ENCODE measurements around the gene SP100.
"Not testable (repeated sequence)": the region's sequence is repeated elsewhere in the genome, so short reads cannot be mapped to it uniquely, and the experiment has no call there.

Gene SP100

DNA sequence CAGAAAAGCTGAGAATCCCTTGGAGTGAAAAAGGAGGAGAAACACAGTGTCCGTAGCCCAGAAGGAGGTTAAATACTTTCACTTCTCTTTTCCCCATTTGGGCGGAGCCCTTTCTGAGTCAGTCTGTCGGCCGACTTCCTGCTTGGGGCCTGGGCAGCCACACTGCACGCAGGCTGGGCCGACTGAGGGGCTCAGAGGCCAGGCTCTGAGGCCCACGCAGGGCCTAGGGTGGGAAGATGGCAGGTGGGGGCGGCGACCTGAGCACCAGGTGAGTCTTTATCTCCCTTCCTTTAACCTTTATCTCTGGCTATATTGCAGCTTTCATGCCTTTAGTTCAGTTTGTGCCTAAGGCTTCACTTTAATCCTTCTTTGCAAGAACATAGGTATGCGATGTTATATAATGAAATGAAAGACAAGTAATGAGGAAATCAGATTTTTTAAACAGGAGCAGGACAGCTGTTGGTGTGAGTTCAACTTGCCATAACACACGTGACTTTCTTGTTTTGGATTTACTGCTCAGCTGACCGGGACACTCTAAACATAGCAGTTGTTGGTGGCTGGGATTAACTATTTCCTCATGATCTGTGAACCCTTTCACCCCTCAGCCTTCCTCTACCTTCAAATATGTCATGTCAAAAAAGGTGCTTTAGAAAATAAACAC lies at the start of gene SP100:
SP100 (plus strand) TSS at position 141 of the 661 bp plus-strand sequence; CDS start at position 237, 96 bp downstream.
- DNase-seq = no peak

DNA sequence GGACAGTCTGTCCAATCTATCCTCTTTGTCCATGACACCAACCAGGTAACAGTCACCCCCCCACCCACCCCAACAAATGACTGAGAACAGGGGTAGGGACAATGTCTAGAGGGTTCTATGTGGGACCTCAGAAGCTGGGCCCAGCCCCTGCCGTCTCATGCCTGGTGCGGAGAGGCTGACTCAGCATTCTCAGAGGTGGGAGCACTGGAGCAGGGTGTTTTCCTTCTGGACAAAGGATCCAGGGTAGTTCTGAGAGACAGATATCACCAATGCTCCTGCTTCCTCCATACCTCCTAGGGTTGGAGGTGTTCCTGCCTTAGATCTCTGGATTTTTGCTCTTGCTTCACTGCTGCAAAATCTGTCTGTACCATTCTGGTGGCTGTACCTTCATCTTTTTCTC lies 33.9 kb upstream of the SP100 start:
- no peak for DNase-seq

DNA sequence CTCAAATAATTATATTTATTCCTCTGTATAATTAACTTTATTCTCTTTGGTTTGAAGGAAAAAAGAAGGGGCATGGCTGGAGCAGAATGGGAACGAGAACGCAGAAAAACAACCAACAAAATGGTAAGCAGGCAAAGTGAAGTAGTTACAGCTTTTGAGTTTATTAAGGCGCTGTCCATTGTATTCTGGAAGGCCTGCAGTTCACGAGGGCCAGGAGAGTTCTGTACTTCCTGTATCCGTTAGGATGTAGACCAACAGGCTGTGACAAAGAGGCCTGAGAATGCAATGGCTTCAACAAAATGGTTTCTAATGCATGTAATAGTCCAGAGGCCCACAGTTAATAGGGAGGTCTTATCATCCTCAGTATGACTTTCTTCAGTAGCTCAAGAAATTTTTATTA lies 32.5 kb upstream of the SP100 start:
- no peak for DNase-seq

DNA sequence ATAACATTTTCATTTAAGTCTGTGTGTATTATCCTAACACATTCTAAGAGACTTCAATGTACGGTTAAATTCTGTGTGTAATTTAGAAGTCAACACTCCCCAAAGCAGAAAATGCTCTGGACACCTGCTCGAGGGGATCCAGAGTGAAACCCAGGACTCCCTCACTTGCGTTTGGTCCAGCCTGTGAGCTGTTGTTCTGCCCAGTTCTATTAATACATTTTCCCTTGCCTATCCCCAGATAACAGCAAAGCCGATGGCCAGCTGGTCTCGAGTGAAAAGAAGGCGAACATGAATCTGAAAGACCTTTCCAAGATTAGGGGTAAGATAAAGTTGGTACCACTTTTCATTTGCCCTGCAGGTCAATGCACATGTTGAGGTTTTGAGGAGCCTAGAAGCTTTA lies 31.0 kb upstream of the SP100 start:
- no peak for DNase-seq

DNA sequence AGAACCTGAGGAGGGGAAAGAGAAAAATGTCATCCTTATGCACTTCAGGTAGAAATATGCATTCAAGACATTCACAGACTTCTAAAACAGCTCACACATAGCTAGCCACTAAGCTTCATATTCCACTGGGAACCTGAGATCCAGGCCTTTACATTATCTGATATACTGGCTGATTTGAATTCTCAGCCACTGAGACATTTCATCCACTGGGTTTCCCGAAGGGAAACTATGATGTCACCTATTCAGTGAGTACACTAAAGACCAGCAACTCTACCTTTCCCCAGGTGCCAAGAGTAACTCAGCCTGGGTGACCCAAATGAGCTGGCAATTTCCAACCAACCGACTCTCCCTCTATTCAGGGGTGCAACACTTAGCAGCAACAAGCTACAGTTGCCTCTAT lies 21.7 kb upstream of the SP100 start:
- DNase-seq = no peak

DNA sequence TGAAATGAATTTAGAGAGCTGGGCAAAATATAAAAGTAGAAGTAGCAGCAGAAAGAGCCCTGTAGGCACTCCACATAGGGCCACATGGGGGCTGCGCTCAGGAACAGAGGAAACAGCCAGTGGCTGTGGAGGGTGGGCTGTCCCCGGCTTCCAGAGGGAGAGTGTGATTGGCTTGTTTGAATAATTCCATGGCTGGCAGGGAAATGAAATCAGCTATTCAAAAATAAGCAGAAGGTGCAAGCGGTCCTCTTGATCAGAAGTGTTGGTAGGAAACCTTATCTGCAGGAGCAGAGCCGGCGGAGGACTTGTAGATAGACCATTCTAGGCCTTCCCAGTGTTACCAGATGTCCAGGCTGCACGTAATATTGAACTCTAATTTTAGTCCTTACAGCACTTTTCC lies 17.3 kb upstream of the SP100 start:
- not testable (repeated sequence) for DNase-seq

DNA sequence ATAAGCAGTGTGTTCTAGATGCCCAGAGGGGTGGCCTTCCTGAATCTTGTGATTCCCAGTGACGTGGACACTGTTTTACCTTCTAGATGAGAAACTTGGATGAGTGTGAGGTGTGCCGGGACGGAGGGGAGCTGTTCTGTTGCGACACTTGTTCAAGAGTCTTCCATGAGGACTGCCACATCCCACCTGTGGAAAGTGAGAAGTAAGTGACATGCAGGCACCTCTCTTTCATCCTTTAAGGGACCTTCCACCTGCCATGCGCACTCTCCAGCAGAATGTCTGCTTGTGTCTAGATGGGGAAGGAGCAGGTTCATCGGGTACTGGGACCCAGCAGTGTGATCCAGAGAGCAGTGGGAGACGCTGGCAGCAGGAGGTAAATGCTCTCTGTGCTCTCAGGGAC lies 16.0 kb upstream of the SP100 start:
- no peak for DNase-seq

DNA sequence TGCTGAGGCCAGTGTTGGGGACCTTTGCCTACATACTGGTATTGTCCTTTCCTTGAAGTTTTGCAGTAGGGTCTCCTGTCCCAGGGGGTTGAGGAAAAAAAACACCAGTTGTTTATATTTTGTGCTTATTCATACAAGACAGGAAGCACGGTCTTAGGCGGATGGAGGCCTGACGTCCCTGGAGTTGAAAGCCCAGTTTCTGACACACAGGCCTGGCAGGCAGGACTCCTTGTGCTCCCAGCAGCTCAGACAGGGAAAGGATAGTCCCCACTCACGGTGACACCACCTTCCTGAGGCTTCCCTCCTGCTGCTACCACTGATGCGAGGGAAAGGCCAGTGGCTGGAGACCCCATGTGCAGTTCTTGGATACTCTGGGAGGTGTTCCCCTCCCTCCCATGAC lies 15.5 kb upstream of the SP100 start:
- DNase-seq = no peak

DNA sequence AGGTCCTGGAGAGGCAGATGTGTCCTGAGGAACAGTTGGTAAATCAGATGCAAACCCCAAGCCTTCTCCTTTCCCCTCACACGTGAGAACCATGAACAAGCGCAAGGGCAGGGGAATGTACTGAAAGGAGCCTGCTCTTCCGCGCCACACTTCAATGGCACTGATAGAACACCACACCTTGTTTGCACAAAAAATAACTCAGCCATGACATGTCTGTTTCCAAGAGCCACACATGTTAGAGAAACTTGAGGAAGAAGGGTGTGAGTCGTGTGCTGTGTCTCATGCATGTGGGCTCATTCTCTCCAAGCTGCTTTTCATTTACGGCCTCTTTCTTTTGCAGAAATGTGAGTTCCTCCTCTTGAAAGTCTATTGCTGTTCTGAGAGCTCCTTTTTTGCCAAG lies 15.0 kb upstream of the SP100 start:
- not testable (repeated sequence) for DNase-seq

DNA sequence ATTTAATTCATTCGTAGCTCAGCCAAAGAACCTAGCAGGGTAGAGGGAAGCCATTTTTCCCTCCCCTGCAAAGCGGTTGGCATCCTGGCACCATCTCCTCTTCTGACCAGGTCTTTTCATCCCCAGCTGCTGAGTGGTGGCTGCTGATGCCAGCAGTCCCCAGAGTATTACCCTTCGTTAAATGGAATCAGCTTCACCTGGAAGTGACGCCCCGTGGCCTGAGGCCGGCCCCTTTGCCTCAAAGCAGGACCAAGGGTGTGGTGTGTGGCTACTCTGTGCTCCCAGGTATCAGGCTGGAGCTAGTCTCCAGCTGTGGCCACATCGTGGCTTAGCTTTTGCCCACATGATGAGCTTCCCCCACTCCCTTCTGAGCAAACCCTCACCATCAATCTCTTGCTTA lies 12.3 kb upstream of the SP100 start:
- no peak for DNase-seq

DNA sequence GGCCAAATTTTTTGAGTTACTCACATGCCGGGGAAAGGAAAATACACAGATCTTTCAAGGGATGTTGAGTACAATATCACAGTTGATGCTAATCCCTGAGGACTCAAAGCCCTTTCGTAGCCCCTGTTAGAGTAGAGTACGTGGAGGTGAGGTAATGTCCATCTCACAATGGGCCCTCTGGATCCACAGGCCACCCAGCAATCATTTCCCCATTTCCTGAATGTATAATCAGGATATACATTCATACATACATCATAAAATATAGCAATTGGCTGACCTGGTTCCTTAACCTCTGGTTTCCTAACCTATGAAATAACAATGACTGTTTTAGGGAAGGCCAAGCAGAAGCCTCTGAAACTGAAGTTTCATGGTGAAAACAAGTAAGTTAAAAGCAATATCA lies 10.2 kb upstream of the SP100 start:
- DNase-seq = no peak

DNA sequence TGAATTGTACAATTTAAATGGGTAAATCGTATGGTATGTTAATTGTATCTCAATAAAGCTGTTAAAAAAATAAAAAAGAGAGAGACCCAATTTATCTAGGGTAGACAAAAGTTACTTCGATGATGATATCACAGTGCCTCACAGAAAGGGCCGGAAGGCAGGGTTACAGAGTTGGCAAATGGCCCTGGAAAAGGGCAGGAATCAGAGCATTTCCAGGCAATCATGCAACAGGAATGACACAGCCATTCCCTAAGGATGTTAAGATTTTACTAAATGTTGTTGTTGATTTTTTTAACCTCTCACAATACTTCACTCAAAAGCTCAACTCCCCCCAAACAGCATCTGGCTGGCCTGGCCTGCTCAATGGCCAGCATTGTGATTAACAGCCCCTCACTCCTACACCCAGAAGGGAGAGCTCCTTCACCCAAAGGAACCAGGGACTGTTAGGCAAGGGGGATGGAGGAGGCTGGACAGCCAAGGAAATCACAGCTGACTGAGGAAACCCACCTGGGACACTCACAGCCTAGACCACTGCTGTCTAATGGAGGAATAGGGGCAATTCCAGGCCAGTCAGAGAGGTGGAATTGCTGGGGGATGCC lies 7.7 kb upstream of the SP100 start:
- DNase-seq = no peak

DNA sequence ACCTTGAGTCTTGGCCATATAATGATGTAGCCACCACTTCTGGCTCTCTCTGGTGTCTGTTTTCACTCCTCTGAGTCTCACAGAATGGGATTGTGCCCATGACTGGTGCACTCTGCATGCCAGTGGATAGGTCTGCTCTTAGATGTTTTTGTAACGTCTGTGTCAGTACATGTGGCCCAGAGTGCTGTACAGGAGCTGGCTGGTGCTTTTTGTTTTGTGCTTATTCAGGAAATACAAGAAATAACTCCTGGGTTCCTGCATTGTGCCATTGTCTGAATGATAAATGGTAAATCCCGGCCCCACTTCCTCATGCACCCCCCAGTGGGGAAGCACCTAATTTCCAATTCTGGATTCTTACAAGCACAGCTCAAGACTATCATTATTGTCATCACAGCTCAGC lies 6.7 kb upstream of the SP100 start:
- not testable (repeated sequence) for DNase-seq

DNA sequence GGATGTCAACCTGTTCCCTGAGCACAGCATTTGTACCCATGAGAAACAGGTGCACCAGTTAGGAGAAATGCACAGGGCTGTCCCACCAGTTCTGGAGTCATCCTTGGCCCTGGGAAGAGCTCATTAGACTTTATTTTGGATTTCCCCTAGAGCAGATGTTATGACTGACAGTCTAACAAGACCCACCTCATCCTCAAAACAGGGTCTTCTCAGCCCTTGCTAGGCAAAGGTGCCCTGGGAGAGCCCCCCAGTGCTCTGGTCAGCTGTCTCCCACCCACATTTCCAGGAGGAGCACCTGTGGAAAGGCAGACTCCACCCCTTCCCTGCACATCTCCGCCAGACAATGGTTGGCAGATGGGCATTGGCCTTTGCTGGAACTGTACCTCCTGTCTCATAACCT lies 5.7 kb upstream of the SP100 start:
- no peak for DNase-seq

DNA sequence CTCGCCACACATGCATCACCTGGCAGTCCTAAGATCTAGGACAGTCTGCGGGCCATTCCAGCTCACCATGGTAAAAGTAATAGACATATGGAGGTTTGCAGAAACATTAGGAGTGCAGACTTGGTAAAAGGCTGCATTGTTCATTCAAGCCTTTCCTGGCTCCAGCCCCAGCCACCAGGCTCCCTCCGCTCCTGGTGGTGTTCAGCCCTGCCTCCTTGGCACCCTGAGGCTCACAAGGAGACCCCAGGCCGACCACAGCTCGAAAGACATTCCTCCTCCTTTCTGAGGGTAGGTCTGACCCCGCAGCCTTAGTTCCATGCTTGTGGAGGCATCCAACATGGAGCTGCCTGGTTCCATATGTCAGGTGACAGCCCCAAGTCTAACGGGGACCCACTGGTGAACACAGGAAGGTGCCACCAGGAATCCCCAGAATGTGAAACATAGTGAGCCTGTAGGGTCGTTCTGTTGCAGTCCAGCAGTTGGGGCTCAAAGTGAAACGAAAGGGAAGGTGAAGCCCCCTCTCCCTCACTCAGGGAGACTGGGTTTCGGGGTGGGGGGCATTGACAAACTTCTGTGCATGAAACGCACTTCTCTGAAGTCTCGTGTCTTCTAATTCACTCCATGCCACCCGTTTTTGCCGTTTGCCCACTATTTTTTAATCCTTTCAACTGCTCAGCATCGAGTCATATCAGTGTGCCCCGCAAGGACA lies 5.0 kb upstream of the SP100 start:
- DNase-seq = no peak

DNA sequence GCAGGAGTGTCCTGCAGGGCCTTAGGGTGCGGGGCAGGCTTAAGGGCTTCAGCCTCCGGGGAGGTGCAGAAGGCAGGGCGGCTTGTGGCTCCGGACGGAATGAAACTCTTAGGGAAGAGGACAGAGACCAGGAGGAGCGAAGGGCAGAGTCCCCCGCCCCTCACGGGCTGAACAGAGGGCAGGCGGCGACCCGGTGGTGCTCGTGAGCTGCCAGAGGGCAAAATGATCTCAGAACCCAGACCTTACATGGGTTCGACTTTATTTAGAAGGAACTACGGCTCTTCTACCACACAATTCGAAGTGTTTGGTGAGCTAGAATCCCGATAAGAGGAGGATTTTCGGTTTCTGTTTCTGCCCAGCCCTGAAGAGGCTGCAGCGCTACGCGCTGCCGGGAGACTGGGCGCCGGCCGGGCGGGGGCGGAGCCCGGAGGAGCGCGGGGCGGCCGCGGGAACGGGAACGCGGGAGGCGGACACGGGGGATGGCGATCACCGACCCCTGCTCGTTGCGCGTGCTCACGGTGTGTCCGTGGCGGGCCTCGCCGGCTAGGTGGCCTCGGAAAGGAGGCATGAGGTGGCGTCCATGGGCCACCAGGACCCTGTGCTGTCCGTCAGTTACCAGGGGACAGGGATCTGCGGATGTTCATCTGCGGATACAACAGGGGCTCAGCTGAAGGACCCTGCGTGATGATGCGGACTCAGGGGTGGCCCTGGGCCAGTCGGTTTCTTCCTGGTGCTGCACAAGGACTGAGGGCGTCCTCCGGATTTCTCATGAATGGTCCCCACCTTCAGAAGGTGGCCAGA lies 4.2 kb upstream of the SP100 start:
- no peak for DNase-seq

DNA sequence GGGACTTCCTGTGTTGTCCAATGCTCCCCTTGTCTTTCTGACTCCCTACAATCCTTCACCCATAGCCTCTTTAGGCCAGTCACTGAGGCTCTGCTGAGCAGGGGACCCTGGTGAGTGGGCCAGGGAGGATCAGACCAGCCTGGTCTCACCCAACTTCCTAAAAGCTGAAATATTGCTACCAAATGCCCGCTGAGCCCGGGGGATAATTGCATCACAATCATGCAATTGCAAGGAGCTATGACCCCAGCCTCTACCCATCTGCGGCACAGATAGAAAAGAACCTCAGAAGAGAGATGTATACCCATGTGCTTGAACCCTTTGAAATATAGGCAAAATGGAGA lies 3.7 kb upstream of the SP100 start:
- no peak for DNase-seq

DNA sequence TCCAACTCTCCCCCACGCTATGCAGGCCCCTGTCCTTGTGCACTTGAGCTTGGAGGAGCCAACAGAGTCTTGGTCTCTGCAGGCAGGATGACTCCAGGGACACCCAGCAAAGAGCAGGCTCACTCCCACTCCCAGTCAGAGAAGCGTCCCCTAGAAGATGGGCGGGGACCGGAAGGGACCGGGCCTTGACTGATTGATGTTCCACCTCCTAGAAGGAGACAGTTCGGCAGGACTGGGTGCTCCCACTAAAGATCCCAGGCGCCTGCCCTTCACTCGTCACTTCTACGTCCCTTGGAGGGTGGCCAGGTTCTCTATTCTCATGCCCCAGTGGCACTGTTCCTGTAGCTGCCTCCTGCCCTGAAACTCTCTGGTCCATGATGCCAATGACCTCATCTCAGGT lies 3.2 kb upstream of the SP100 start:
- no peak for DNase-seq

DNA sequence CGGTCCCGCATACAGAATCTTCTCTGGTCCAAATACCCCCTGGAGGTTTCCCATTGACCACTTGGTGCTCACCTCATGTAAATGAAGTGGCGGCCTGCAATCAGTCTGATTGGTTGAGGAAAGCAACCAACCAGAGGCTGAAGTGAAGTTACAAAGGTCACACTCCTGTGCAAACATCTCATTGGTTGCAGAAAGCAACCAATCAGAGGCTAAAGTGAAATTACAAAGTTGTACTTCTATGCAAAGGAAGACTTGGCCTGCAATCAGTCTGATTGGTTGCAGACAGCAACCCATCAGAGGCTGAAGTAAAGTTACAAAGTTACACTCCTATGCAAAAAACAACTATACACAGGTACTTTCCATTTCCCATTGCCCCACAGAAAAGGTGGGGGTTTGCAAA lies 2.5 kb upstream of the SP100 start:
- no peak for DNase-seq

DNA sequence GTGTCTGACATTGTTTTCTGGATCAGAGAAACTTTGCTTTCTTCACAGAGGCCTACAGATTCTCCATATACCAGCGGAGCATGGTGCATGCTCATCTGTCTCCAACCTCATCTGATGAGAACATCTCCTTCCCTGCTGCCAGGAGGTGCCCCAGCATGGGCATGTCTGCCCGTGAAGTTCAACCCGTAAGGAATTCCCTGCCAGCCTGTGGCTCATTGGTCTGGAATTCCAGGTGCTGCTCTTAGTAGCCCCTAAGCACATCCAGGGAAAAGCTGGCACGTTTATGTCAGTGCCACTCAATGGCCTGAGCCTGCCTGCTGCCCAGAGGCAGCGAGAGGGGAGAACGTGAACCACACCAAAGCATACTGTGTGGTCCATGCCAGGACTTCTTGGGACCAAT lies 1.7 kb upstream of the SP100 start:
- DNase-seq = no peak

DNA sequence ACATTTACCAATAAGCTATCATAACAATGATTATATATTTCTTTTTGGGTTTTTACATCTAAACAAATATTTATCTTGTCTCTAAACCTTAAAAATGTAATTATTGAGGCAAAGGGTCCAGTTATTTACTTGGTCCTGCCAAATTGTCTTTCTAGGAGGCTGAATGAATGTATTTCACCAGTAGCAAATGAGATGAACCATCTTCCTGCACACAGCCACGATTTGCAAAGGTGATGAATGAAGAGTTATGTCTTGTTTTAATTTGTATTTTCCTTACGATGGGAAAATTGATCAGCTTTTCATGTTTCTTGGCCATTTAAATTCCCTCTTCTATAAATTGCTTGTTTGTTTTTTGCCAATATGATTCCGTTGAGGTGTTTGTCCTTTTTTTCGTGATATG lies 1.4 kb downstream of the SP100 start:
- no peak for DNase-seq

DNA sequence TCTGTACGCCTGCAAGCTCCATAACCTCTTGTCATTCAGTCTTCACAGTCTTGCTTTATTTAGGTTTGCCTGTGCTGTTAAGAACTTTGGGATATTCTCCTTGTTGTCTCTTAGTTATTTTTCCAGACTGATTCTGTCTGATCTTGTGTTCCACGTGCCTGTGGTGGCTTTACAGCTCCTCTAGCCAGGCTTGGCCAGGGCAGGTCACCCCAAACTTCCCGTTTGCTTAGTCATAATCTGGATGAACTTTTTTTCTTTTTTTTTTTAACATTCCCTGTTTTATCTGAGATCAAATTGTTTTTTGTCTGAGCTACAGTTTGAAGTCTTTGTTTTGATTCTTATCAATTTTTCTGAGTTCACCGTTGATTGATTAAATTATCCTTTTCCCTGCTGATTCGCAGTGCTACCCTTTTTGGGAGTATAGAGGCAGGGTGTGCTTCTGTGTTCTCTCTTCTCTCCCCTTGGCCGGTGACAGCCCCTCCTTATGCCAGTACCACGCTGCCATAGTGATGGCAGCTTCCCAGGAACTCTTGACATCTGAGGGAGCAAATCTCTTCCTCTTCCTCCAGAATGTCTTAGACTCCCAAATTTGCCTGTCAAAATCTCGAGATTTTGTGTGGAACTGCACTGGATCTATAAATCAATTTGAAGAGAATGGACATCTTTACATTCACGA lies 2.5 kb downstream of the SP100 start:
- DNase-seq = no peak

DNA sequence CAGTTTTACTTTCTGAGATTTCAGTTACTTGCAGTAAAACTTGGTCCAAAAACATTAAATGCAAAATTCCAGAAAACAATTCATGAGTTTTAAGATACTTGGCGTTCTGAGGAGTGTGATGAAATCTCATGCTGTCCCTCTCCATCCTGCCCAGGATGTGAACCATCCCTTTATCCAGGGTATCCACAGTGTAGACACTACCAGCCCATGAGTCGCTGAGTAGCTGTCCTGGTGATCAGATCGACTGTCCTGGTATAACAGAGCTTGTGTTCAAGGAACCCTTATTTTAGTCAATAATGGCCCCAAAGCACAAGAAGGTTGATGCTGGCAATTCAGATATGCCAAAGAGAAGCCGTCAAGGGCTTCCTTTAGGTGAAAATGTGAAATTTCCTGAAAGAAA lies 3.2 kb downstream of the SP100 start:
- no peak for DNase-seq

Measured in NCI-H1694 (cell line).